HPDE6-E6E7 (cell line): ENCODE results near the gene TMEM131.
"Not testable (repeated sequence)": the region's sequence is repeated elsewhere in the genome, so short reads cannot be mapped to it uniquely, and the experiment has no call there.

Experiments used
- DNase-seq: peaks from one replicate; pipeline ENCODE4 v3.0.0; 2011; ENCODE audit warnings: missing footprints; ENCODE audit errors: extremely low spot score

TMEM131 gene

DNA sequence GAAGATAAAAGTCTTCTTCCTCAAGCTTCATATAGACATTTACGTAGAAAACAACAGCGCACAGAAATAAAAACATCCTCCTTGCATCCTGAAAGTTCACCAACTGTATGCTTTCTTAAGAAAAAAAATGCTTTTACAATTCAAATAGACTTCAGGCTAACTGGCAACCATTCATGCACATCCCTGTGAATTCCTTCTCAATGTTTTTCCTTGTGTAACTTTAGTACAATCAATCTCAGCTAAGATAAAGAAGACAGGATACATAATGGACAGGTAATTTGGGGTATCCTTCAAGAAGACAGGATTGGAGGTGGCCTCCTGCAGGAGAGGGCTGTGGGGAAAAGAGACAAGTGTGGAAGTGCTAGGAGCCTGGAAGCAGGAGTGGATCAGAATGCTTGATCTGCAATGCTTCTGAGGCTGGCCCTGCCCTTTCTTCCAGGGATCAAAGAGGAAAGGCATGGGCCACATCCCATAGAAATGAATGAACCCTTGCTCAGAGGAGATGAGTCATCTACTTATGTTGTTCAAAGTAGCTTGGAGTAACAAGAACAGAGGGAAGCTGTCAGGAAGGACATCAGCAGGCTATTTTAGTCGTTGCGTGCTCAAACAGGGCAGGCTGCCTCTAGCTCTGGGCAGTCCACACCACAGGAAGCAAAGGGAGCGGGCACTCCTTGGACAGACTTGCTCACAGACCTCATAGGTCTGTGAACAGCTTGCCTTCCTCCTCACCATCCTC, 126.6 kb downstream of the TMEM131 start:
- peak; percentile 85 for DNase-seq

DNA sequence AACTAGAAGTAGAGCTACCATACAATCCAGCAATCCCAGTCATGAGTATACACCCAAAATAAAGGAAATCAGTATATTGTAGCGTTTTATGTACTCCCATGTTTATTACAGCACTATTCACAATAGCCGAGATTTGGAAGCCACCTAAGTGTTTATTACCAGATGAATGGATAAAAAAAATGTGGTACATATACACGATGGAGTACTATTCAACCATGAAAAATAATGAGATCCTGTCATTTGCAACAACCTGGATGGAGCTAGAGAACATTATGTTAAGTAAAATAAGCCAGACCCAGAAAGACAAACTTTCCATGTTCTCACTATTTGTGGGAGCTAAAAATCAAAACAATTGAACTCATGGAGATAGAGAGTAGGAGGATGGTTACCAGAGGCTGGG, 131.9 kb downstream of the TMEM131 start:
- no peak for DNase-seq

DNA sequence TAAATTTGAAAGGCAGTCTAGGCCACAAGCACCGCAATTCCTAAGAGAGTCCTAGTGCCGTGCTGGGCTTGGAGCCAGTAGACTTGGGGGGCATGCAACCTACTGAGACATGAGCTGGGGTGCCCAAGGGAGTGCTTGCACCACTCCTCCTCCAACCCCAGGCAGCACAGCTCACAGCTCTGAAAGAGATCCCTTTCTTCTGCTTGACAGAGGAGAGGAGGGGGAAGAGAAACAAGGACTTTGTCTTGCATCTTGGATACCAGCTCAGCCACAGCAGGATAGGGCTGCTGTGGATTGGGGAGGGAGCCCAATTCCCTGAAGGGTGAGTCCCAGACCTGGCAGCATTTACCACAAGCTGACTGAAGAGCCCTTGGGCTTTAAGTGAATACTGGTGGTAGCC, 134.6 kb downstream of the TMEM131 start:
- no peak for DNase-seq

DNA sequence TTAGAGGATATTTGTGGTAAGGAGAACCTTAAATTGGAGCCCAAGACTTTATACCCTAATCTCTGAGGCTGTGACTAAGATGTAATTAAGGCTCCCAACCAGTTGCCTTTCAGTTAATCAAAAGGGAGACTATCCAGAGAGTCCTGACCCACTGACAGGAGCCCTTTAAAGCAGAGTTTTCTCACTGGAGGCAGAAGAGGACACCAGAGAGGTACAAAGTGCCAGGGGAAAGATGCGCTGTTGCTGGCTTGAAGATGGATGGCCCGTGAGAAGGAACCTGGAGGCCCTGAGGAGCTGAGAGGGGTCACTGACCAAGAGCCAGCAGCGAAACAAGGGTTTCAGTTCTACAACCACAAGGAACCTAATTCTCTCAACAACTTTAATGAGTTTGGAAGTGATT, 137.3 kb downstream of the TMEM131 start:
- no peak for DNase-seq

DNA sequence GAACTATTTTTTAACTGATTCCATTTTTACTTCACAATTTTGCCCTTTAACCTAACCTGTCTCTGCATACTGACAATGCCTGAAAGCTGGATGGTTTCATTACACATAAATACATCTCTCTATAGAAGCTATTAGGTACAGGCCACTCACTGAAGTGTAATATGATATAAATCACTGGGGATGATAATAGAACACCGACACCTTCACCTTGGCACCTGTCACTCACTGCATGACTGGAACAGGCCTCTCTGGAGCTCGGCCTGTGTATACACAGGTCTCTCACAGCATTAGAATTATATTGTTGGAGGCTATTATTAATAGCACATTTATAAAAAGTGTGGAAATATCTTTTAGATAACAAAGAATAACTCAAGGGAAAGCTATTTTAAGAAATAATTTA, 138.2 kb downstream of the TMEM131 start:
- no peak for DNase-seq

DNA sequence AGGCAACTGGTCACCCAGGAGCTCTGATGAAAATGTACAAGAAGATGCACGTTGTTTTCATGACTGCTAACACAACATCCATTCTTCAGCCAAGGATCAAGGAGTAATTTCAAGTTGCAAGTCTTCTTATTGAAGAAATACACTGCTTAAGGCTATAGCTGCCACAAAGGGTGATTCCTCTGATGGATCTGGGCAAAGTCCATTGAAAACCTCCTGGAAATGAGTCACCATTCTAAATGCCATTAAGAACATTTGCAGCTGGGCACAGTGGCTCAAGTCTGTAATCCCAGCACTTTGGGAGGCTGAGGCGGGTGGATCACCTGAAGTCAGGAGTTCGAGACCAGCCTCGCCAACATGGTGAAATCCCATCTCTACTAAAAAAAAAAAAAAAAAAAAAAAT, 142.7 kb downstream of the TMEM131 start:
- DNase-seq: not testable (repeated sequence)

DNA sequence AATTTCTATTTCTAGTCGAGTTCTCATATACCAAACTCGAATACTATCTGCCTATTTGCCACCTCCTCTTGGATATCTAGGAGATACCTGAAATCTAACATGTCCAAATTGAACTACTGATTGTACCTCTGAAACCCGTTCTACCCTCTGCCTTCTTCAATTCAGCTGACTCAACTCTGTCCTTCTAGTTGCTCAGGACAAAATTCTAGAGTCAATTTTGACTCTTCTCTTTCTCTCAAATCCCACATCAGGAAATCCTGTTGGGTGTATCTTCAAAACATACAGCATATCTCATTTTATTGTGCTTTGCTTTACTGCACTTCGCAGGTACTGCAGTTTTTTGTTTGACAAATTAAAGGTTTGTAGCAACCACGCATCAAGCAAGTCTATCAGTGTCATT, 144.6 kb downstream of the TMEM131 start:
- DNase-seq: no peak

DNA sequence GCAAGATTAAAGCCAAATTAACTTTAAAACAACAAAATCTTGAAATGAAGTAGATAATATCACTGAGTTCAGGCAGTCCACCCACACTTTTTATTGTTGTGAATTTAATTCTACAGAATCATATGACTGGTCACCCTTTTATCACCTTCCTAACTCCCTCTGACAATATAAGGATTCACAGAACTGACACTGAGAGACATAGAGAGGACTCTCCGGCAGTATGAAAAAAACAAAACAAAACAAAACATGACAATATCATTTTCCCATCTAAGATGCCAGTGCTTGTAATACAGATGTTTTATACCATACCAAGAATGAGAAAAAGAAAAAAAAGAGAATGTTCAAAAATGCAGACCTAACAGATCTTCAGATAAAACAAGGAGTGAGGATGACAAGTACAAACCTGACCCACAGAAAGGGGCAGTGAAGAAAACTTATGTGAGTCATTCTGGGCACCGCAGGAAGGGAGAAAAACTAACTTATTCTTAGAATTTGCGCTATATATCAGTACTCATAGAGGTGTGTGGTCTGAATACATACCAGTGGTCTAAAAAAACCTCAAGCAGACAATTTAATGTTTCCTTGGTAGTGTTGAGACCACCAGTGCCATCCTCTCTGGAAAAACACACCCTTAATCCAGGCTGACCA, 145.7 kb downstream of the TMEM131 start:
- peak; percentile 43 for DNase-seq

DNA sequence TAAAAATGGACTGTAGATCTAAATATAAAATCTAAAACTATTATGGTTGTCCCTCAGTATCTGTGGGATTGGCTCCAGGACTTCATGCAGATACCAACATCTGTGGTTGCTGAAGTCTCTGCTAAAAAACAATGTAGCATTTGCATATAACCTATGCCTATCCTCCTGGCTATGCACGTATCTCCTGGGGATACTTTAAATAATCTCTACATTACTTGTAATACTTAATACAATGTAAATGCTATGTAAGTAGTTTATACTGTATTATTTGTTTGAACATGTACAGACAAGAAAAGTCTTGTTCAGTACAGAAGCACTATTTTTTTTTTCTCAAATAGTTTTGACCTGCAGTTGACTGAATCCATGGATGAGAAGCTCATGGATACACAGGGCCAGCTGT, 147.4 kb downstream of the TMEM131 start:
- DNase-seq: no peak

DNA sequence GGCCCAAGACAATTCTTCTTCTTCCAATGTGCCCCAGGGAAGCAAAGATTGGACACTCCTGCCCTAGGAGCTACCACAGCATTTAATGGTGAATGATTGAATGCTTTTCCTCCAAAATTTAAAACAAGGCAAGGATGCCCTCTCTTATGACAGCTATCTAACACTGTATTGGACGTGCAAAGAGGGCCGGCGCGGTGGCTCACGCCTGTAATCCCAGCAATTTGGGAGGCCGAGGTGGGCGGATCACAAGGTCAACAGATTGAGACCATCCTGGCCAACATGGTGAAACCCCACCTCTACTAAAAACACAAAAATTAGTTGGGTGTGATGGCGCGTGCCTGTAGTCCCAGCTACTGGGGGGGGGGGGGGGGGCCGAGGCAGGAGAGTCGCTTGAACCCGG, 149.0 kb downstream of the TMEM131 start:
- not testable (repeated sequence) for DNase-seq

DNA sequence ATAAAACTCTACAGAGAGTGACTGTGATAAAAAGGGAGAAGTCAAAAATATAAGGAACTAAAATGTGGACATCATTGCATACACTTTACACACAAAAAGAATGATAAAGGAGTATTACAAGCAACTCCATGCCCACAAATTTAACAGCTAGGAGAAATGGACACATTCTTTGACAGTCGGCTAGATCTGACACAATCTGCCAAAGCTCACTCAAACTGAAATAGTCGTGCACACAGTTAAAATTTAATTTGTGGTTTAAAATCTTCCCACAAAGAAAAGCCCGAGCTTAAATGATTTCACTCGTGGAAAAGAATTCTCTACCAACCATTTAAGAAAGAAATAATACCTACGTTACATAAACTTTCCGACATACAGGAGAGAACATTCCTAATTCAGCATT, 149.9 kb downstream of the TMEM131 start:
- DNase-seq: no peak

DNA sequence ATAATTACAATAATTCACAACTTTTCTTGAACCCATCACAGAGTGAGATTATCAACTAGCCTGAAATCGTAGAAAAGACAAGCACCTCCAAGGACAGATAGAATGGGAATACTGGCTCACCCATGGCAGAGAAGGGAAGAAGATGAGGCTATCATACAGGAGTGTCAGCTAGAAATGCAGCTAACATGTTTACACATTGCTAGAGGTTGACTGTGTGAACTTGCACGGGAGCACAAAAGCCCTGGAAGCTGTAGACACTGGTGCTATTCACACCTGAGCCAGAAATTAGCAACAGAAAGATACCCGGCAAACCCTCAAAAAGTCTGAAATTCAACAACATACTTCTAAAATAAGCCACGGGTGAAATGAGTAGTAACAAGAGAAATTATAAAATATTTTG, 150.6 kb downstream of the TMEM131 start:
- DNase-seq: no peak

DNA sequence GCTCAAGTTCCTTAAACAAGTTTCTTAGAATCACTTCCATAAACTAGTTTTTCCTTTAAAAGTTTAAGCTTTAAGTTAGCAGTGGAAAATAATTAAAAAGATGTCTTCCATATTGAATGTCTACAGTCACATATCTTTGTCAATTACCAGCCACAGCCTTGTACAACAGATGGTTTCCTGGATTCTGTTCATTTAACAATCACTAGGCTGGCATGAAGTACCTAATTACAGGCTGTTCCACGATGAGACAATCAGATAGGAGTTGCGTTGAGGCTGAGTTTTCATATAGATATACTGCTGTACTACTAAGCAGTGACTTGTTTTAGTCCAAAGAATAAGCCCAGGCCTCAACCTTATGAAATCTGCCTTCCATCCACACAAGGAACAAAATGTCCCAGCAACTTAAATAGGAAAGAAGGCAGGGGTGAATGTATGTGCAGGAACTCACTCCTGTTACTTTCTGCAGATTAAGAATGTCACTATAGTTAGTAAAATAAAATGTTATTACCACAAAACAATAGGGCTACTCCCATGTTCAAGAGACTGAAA, 151.4 kb downstream of the TMEM131 start:
- DNase-seq: no peak

DNA sequence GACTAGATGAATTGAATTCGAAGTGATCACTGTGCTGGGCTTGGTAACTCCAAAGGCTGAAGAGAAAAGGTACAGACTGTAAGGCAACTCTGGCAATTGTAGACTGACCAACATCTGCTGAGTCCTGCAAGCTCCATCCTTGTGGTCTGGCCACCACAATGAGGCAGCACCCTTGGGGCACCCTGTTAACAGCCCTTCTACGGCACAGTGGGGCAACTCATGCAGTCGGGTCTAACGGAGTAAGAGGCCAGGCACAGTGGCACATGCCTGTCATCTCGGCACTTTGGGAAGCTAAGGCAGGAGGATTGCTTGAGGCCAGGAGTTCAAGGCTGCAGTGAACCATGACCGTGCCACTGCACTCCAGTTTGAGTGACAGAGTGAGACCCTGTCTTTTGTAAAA, 155.6 kb downstream of the TMEM131 start:
- no peak for DNase-seq

DNA sequence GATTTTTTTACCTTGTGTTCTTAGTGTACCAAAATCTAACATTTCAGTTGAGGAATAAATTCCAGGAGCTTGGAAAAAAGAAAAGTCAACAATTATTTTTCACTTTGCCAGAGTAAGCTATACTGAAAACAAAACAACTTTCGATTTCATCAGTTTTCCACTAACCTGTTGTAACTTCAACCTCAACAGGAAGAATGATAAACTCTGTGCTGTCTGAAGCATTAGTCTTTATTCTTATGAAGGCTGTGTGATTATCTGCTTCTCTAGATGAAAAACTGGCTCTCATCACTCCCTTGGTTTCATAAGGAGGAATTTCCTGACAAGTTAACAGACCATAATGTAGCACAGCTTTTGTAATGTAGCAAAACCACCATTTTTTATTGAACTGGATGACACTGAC, 161.1 kb downstream of the TMEM131 start:
- no peak for DNase-seq

DNA sequence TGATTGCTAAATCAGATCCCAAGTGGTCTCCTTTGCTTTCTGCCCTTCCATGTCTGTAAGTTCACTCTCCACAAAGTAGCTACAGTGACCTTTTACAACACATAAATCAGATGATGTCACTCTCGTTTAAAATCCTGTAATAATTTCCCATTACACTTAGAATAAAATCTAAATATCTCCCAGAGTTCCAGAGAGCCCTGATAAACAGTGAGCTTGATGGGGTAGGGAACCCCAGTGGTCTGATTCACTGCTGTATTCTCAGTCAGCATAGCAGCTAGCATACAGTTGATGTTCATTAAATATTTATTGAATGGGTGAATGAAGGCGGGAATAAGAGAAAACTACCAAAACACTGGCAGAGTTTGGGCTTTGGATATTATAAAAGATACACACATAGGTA, 164.6 kb downstream of the TMEM131 start:
- no peak for DNase-seq

DNA sequence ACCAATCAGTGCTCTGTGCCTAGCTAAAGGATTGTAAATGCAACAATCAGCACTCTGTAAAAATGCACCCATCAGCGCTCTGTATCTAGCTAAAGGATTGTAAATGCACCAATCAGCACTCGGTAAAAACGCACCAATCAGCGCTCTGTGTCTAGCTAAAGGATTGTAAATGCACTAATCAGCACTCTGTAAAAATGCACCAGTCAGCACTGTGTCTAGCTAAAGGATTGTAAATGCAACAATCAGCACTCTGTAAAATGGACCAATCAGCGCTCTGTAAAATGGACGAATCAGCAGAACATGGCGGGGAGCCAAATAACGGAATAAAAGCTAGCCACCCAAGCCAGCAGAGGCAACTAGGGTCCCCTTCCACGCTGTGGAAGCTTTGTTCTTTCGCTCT, 166.5 kb downstream of the TMEM131 start:
- not testable (repeated sequence) for DNase-seq

DNA sequence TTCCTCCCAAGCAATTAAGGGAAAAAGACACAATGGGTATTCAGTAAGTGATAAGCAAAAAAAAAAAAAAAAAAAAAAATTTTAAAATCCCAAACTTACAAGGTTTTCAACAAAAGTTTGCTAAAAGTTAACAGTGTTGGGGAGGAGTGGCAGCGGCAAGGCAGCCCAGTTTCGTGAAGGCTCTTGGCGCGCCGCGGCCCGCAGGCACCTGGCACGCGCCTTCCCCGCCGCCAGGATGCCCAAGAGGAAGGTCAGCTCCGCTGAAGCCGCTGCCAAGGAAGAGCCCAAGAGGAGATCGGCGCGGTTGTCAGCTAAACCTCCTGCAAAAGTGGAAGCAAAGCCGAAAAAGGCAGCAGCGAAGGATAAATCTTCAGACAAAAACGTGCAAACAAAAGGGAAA, 168.7 kb downstream of the TMEM131 start:
- DNase-seq: not testable (repeated sequence)

DNA sequence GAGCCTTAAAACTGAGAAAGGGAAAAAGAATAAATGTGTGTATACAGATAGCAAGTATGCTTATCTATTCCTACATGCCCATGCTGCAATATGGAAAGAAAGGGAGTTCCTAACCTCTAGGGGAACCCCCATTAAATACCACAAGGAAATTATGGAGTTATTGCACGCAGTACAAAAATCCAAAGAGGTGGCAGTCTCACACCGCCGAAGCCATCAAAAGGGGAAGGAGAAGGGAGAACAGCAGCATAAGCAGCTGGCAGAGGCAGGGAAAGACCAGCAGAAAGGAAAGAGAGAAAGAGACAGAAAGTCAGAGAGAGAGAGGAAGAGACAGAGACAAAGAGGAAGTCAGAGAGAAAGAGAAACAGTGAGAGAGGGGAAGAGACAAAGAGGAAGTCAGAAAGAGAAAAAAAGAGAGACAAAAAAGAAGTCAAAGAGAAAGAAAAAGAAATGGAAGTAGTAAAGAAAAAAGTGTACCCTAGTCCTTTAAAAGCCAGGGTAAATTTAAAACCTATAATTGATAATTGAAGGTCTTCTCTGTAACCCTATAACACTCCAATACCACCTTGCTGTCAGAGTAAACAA, 169.4 kb downstream of the TMEM131 start:
- DNase-seq: not testable (repeated sequence)

DNA sequence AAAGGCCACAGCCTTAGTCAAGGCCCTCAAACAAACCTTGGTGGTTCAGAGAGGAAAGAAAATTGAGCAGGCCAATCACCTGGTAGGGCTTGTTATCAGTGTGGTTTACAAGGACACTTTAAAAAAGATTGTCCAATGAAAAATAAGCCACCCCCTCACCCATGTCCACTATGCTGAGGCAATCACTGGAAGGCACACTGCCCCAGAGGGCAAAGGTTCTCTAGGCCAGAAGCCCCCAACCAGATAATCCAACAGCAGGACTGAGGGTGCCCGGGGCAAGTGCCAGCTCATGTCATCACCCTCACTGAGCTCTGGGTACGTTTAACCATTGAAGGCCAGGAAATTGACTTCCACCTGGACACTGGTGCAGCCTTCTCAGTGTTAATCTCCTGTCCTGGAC, 171.7 kb downstream of the TMEM131 start:
- not testable (repeated sequence) for DNase-seq

DNA sequence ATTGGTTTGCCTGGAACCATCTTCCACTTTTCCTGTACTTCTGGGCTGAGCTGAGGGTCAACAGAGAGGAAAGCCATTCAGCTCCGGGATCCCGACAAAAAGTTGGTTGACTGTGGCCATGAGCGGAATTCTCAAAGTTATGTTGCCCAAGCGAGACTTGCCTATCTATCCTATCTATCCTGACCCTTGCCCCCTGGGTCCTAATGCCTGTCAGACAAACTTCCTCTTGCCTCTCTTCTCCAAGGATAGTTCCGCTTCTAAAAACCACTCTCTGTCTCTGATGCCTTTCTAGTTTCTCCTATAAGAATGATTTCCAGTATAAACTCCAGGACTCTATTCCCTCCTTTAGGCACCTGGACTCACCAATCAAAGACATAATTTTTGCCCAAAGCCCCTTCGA, 173.9 kb downstream of the TMEM131 start:
- not testable (repeated sequence) for DNase-seq

DNA sequence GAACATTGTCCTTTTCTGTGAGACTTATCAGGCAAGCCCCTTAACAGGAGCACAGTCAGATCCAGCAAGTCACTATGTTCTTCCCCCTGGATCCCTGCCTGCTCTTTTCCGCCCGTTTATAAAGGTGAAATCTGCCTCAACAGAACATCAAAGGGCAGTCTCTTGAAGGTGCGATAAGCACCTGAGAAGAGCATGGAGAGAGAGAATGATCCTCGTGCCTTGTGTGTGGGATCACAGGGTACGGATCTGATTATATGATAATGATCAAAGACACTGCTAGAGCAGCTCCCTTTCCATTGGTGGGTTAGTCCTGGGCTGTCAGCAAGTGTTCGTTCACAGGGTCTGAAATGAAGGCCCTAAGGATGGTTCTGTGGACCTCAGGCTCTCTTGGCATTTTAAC, 176.0 kb downstream of the TMEM131 start:
- no peak for DNase-seq

DNA sequence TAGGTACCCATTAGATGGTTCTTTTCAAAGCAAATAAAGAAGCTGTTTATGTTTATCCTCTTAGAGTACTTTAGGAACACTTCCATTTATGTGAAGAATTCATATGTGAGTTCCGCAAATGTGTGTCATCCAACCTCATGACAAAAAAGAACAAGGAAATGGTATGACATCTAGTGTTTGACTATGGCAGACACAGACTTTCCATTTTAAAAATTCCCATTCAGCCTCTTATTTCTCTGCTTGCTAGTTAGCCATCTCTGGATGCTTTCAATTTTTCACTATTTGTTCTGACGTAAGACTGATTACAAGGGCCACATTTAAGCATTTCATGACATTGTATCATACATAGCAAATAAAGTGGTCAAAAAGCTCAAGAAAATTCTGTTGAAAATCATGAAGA, 179.3 kb downstream of the TMEM131 start:
- DNase-seq: no peak
